ENCODE data around the gene BATF.

BATF gene

DNA sequence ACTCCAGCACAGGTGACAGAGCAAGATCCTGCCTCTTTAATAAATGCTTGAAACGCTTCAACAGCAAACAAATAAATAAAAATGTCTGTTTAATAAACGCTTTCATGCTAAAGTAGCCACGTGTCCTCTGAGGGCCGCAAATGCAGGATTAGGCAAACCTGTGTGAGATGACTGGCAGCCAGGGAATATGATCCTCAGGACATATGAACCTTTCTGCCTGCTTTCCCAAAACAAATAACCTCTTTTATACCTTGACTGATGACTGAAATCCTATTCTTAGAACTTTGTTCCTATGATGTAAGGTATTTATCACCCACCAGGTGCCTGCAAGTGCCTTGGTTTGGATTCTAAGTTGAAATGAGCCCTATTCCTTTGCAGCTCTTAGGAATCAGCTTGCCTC lies 41.7 kb downstream of the BATF start:
- DNase-seq (ENCODE audit: low read depth): no peak

DNA sequence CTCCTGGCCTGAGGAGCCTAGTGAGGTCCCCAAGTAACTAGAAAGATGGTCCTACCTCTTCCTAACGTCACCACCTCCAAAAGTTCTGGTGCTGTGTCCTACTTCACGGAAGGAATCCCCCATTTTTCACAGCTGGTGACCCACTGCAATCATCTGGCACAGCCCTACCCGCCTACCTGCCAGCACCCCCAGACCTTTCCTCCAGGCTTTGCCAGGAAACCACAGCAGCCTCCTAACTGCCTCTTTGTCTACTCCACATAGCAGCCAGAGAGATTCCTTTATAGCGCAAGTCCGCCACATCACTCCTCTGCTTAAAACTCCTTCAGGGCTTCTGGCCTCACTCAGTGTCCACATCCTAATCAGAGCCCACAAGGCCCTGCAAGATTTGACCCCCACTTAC lies 42.8 kb downstream of the BATF start:
- no peak for DNase-seq (ENCODE audit: low read depth)

DNA sequence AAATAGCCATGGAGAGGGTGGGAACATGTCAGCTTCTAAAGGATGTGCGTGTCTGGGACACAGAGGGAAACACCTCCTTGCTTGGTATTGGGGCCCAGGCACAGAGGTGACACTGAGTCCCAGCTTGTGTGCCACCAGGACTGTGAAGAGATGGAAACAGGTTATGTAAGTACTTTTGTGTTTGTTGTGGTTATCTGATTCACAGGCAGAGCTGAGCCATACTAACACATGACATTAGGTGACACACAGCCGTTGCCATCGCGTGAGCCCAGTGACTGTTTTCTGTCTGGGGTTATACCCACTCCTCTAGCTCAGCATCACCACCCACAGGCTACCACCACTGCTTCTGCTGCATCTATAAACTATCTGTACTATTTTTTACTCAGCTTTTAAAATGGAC lies 44.1 kb downstream of the BATF start:
- no peak for DNase-seq (ENCODE audit: low read depth)

DNA sequence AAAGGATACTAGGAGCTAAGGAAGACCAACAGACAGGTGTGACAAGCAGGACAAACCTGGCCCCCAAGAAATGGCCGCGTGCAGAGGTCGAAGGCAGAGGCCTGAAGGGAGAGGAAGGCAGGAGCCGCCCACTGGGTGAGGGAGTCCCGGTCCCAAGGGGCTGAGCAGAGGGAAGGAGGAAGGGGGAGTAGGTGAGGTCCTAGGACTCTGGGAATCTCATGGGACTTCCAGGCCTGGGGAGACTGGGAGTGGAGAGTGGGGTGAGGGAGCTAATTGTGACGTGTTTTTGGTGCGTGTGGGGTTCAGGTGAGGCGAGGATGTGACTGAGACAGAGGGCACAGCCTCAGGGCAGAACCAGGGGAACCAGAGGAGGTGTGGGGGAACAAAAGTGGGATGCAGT lies 44.5 kb downstream of the BATF start:
- no peak for DNase-seq (ENCODE audit: low read depth)

DNA sequence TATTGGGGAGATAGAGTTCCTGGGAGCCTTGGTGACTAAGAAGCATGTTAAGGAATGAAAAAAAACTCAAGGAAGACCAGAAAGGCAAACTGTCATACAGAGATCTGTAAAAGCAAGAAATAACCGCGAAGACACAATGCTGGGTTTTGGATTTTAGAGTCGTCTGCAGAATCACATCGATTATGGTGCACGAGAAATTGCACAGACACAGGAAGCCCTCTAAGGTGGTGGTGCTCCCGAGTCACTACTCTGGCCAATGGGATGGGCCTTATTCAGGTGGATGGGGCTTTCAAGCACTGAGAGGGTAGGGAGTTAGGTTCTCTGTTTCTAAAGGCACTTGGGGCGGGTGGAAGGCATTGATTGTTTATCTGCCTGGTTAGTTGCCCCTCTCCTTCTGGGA lies 45.9 kb downstream of the BATF start:
- DNase-seq (ENCODE audit: low read depth): no peak

DNA sequence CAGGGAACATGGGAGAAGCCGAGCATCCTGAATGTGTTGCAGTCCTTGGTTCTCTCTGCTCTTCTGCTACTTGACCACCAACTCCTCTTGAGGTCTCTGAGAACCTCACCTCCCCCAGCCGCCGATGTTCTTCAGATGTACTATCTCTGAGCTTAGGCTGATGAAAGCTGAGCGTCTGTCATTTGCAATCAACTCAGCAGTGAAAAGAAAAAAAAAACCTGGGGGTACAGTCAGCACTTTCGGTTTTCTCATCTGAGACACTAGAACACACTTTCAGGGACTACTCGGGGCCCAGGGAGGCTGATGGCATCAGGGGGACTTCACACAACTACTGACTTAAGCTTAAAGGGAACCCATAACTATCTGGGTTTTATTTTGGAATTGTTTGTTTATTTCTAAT lies 46.5 kb downstream of the BATF start:
- no peak for DNase-seq (ENCODE audit: low read depth)

DNA sequence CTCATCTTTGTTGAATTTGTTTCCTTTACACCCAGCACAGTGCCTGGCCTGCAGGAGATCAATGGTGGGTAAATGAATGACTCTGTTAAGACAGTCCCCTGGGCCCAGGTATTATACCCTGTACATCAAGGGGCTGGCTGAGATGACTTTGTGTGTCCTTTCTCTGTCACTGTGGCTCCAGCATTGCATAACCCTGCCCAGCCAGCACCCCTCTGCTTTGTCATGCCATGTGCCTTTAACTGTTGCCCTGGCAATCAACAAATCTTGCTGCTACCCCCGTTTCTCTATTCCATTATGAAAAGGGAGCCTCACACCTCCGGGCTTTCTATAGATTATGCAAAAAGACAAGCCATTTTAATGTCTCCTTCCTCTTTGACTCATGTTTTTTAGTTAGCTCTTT lies 48.5 kb downstream of the BATF start:
- DNase-seq (ENCODE audit: low read depth): no peak

DNA sequence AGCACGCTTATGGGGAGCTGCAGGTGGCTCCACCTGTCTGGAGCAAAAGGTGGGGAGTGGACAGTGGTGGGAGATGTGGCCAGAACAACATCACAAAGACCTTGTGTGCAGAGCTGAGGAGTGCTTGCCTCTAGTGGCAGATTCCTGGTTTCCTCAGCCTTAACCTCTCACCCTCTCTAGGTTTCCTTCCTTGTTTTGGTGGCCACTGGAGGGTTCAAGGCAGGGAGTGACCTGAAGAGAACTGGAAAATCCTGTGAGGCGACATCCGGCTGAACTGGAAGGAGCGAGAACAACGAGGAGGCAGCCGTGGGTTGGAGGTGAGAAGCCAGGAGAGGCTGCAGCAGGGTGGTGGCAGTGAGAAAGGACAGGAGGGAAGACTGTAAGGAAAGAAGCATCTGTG lies 49.8 kb downstream of the BATF start:
- no peak for DNase-seq (ENCODE audit: low read depth)

DNA sequence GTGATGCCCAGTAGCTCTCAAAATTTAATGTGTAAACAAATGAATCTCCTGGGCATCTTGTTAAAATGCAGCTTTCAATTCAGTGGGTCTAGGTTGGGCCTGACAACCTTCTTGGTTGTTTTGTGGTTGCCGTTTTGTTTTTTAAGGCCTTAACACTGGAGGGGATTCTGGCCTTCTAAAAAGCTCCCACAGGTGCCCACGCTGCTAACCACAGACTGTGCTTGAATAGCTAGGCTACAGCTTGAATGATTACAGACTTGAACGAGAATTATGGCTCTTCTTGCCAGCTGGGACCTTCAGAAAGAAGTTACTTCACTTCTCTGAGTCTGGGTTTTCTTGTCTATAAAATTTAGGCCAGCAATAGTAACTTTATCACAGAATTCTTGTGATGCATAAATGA lies 54.8 kb downstream of the BATF start:
- DNase-seq (ENCODE audit: low read depth): no peak

DNA sequence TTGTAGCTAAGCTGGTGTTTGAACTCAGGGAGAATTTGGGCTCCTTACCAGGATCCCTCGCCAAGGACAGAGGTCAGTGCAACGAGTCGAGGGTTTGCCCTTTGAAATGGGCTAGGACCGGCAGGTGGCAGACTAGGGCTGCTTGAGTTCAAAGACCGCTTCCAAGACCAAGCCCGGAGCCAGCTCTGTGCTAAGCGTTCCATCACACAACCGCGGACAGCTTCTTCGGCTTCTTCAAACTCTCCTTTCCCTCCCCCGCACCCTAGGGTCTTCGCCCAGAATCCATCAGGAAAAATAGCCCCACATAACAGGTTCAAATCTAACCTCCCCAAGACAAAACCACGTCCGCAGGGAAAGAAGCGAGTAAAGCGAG lies 55.4 kb downstream of the BATF start:
- peak; percentile 74 for DNase-seq (ENCODE audit: low read depth)

DNA sequence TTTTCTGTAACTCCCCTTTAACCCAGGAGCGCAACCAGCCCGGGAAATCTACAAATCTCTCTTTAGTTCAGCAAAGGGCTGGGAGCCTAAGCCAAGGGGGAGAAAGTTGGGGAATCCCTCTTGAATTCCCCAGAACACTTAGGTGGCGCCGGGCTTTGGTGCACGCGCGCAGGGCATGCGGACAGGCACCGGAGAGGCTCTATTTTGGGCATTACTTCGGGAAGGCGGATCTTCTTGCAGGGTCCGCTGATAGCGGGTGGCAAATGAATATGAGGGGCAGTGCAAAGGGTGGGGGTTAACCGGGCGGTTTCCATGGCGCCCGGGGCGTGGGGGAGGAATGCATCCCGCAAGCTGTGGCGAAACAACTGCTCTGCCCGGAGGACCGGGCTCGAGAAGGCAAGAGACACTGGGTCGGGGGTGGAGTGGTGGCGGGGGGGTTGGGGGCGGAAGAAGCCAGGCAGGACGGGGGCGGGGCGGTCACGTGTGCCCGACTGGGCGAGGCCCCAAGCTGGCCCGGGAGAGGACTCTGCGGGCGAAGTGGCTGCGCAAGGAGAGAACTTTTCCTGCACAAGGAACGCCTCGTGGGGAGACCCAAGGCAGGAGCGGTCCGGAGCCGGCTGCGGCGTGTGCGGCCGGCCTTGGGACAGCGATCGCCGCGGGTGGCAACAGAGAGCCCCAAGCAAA lies 56.0 kb downstream of the BATF start, which contains the start of gene FLVCR2:
TSS of gene FLVCR2 (plus strand) at position 519 of the 684 bp plus-strand sequence. CDS start 353 bp downstream, outside the sequence.
- peak; percentile 47 for DNase-seq (ENCODE audit: low read depth)

DNA sequence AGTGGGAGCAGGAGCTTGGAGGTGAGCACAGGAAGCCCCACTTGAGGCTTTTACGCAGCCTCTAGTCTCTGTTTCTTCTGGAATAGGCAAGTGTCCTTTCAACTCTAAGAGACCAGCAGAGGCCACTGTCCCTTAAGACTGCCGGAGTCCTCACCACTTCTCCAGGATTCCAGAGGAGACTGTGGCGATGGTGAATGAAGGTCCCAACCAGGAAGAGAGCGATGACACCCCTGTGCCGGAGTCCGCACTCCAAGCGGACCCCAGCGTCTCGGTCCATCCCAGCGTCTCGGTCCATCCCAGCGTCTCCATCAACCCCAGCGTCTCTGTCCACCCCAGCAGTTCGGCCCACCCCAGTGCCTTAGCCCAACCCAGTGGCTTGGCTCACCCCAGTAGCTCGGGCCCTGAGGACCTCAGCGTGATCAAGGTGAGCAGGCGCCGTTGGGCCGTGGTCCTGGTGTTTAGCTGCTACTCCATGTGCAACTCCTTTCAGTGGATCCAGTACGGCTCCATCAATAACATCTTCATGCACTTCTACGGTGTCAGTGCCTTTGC lies 56.6 kb downstream of the BATF start:
- peak; percentile 29 for DNase-seq (ENCODE audit: low read depth)

DNA sequence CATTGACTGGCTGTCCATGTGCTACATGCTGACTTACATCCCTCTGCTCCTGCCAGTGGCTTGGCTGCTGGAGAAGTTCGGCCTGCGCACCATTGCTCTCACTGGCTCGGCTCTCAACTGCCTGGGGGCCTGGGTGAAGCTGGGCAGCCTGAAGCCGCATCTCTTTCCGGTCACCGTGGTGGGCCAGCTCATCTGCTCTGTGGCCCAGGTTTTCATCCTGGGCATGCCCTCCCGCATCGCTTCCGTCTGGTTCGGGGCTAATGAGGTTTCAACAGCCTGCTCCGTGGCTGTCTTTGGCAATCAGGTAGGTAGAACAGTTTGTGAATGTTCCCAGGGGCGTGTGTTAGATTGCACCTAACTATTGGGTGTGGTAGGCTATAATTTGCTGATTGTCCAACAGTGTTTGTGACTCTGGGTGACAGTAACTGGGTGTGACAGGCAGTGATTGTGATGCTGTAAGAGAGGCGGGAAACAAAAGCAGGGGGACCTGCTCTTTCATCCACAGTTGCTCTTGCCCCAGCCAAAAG lies 57.1 kb downstream of the BATF start:
- DNase-seq (ENCODE audit: low read depth): no peak

DNA sequence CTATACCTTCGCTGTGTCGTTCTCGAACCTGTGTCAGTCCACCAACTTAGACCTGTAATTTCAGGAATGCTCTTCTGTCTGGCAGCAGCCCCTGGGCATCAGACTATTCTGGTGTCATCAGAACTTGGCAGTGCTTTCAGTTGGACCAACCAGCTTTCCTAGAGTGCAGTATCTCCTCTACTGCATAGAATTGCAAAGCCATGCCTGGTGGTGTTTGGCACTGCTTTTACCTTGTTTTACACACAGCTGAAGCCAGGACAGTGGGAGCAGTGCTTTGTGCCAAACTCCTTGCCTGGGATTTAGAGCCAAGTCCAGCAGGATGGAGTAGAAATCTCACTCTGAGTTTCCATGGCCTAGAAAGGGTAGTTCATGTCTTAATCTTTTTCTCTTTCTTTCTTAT lies 57.6 kb downstream of the BATF start:
- no peak for DNase-seq (ENCODE audit: low read depth)

DNA sequence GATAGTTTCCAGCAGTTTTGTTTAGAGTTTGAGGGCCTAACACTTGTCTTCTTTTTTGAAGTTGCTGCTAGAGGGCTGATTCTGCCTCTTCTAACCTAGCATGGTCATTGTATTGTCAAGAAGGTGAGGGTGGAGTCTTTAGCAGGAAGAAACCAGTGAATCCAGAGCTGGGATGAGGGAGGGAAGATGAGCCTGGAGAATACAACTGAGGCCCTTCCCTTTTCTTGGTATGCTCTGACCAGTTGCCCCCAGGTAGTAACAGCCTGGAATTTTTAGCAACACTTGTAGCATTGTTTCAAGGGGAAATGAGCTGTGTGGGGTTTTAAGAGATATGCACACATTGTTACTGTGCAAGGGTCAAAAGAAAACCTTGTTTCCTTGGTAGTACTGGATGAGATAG lies 65.1 kb downstream of the BATF start:
- no peak for DNase-seq (ENCODE audit: low read depth)

DNA sequence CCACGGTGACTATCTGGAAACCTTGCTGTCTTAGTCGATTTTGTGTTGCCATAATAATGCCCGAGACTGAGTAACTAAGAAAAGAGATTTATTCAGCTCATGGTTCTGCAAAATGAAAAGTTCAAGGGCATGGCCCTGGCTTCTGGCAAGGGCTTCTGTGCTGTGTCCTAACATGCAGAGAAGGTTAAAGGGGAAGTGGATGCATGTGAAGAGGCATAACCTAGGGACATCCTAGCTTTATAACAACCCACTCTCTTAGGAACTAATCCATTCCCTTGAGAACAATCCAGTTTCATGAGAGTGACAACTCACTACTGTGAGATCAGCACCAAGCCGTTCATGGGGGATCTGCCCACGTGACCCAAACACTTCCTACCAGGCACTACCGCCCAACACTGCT lies 67.7 kb downstream of the BATF start:
- no peak for DNase-seq (ENCODE audit: low read depth)

DNA sequence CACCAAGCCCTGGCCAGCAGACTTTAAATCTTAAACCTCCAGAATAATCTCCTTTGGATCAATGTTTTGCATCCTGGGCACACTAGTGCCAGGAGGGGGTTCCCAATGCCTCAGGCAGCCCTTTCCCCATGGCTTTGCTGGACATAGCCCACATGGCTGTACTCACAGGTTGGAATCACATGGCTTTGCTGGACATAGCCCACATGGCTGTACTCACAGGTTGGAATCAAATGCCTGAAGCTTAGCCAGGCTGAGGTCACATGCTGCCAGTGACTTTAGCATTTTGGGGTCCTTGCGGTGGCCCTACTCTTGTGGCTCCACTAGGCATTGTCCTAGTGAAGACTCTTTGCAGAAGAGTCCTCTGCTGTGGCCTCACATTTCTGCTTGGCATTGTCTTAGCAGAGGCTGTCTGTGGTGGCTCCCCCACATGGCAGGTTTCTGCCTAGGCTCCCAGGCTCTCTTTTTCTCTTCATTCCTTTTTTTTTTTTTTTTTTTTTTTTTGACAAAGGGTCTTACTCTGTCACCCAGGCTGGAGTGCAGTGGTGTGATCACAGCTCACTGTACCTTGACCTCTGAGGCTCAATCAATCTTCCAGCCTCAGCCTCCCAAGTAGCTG lies 69.2 kb downstream of the BATF start:
- no peak for DNase-seq (ENCODE audit: low read depth)

DNA sequence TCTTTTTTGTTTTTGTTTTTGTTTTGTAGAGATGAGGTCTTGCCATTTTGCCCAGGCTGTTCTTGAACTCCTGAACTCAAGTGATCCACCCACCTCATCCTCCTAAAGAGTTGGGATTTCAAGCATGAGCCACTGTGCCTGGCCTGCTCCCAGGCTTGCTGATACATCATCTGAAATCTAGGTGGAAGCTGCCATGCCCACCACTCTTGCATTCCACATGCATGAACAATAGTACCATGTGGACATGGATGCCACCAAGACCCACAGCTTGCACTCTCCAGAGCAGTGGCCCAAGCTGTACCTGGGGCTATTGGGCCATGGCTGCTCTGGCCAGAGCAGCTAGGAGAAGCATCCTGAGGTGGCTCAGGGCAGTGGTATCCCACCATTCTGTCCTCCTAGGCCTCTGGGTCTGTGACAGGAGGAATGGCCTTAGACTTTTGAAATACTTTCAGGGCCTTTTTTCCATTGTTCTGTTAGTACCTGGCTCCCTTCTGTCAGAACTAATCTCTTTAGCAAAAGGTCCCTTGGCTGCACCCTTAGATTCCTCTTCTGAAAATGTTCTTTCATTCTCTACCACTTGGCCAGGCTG lies 69.8 kb downstream of the BATF start:
- no peak for DNase-seq (ENCODE audit: low read depth)

DNA sequence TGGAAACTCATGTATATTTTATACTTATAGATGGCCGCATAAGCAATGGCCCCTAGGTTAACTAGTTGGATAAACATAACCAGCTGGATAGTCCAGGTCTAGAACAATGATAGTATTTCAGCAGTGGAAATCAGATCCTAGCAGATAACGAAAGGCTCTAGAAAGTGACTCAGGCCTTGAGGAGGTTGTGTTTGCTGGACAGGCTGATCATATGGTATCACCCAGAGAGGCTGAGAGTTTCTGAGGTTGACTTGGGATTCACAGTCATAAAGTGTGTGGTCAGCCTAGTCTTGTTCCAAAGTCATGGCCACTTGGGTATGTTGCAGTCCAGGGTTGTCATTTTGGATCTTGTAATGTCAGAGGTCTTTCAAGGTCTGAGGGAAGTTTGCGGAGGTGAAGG lies 73.0 kb downstream of the BATF start:
- DNase-seq (ENCODE audit: low read depth): no peak

All from stromal cell of bone marrow (primary cell).